ENCODE data around the gene ZBTB44.
"Not testable (repeated sequence)": the region's sequence is repeated elsewhere in the genome, so short reads cannot be mapped to it uniquely, and the experiment has no call there.

The ZBTB44 gene

GRCh38 chr11:130245375-130245774, 69.3 kb downstream of the ZBTB44 start:
- DNase-seq: not testable (repeated sequence)

- DNase-seq: no peak
Observed at GRCh38 chr11:130244848-130245247, 69.9 kb downstream of the ZBTB44 start.

GRCh38 chr11:130243816-130244215, 70.9 kb downstream of the ZBTB44 start:
- DNase-seq: no peak

- no peak for DNase-seq
Observed at GRCh38 chr11:130241713-130242112, 73.0 kb downstream of the ZBTB44 start.

- DNase-seq: no peak
Observed at GRCh38 chr11:130237282-130238006, 77.3 kb downstream of the ZBTB44 start.

DNA sequence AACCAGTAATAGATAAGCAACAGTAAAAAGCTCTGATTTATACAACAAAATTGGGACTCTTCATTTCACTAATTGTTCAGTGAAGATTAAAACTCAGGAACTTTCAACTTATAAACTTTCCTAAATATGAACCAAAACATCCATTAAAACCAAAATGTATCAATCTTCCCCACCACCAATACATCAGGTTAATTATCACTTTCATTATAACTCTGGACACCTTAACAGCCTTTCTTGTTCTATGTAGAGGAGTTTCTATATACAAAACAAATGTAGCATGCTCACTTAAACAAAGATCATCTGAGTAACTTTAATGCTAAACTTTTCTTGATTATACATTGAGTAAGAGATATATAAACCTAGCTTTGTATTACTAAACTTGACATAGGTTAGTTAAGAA, 80.4 kb downstream of the ZBTB44 start:
- no peak for DNase-seq

GRCh38 chr11:130233888-130234287, 80.8 kb downstream of the ZBTB44 start:
- DNase-seq: not testable (repeated sequence)

DNA sequence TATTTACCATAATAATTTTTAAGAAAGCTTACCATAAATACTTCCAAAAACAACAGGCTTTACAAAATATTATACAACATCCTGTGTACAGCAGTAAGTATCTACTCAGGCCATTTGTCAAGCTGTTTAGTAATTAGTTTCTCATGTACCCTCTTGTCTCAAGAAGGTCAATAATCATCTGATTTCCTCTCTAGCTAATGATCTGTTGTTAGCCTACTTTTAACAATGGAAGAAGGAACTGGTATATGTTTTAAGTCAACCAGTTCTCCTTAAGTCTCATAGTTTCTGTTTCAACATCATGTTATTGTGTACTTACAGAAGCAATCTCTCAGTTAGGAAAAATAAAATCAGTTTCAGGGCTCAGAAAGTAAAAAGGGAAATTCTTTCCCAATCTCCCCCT, 81.2 kb downstream of the ZBTB44 start:
- DNase-seq: not testable (repeated sequence)

DNA sequence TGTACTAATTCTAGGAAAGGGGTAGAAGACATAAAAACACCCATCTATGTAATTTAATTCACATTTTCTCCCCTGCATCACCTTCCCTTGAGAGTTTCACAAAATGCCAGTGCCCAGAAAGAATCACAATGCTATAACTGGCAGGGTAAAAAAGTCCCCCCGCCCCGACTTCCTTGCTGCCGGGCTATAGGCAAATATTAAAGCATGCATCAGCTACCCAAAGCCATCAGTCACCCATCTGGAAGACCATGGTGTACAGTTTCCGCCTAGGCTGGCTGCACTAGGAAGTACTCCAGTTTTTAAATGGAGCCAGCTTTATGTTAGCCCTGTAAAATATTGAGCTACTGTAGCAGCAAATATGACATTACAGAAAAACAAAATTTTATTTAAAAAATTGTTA, 87.3 kb downstream of the ZBTB44 start:
- DNase-seq: no peak

GRCh38 chr11:130223291-130223971, 91.3 kb downstream of the ZBTB44 start:
- no peak for DNase-seq

- no peak for DNase-seq
Observed at GRCh38 chr11:130220311-130221035, 94.2 kb downstream of the ZBTB44 start.

DNA sequence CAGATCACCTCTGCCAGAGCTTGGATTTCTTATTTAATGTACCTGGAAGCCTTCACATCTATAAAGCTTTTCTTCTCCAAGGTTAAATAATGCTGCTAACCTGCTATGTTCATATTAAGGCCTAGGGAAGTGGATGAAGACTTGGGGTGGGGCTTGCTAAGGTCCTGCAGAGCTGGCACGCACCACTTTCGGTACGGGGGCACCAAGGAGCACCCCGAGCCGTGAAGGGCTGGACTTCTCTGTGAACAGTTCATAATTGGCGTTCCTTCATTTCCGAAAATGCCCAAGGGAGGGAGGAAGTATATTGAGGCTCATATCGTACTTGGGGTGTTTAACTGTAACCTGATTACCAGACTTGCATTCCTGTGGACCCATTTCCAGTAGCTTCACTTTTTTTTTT, 95.6 kb downstream of the ZBTB44 start:
- DNase-seq: no peak

DNA sequence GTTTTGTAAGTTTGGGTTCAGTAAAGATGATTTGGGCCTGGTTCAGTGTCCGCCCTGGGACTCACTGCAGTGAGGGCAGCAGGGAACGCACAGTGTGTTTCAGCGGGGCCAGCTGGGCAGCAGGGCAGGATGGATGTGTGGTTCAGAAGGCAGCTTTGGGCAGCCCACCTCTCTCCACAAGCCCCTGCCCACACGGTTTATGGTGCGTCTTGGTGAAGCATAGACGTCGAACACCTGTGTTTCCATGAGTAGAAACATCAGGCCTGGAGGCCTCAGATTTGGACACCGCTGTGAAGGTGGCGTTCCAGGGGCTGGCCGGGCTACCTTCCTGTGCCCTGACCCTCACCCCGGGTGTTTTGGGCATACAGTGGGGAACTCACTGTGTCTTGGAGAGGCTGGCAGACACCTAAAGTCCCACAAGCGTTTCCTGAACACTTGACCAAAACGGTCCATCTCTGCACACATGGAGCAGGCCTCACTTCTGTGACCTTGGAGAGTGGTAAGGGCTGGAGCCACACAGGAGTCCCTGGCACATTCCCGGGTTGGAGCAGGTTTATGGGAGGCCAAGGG, 96.1 kb downstream of the ZBTB44 start:
- DNase-seq: no peak

GRCh38 chr11:130217133-130218031, 97.3 kb downstream of the ZBTB44 start:
- DNase-seq: no peak

DNA sequence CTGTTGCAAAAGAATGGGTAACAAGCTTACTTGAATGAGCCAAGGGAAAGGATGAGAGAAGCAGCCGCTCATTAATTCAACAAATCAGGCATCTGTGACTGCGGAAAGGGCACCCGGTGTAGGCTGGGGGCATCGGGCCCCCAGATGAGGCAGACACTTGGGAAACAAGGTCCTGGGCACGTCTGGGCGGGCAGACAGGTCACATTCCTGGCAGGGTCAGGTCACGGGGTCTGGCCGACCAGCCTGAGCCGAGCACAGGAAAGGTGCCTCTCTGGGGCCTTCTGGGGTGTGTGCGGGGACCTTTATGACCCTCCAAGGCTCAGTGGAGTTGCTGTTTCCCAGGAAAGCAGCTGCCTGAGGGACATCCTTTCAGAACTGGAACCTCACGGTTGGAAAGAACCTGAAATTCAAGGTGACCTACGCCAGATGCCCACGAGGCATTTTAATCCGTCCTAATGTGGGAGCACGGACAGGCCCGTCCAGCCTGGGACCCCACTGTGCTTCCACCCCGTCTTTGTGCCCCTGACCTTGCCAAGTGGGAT, 98.1 kb downstream of the ZBTB44 start:
- DNase-seq: no peak

DNA sequence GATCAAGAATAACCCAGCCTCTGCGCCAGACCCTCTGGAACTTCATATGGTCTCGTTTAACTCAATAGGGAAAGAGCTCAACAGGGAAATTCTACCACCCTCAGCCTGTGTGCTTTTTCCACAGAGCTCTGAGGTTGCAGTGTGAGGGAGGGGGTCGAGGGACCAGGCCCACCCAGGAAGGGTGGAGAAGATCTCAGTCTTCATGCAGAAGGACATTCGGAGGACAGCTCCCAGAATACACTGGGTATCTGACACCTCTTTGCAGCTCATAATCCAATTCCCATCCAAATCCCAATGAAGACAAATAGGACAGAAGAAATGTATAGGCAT, 98.5 kb downstream of the ZBTB44 start:
- no peak for DNase-seq

- DNase-seq: no peak
Observed at GRCh38 chr11:130215531-130216220, 99.0 kb downstream of the ZBTB44 start.

DNA sequence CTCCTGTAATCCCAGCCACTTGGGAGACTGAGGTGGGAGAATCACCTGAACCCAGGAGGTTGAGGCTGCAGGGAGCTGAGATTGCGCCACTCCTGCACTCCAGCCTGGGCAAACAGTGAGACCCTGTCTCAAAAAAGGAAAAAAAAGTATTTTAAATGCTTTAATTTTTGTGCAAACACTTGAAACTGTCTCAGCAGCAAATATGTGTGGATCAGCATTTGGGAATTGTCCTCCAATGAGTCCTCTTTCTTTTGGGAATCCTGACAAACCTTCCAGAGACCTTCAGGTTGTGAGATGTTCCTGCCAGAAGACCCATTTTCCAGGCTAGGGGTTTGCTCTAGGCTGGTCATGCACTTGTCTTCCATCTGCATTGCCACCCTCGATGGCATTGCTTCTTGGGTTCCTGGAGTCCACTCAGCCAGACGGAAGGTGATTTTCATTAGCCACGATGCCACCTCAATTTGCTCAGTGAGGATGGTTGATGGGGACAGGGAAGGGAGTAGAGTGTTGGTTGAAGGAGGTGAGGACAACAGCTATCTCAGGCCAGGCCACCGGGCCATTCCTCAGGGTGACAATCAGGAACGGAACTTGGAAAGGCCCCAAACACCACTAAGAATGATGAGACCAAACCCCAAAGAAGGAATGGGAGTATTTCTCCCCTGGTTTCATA, 99.7 kb downstream of the ZBTB44 start:
- no peak for DNase-seq

DNA sequence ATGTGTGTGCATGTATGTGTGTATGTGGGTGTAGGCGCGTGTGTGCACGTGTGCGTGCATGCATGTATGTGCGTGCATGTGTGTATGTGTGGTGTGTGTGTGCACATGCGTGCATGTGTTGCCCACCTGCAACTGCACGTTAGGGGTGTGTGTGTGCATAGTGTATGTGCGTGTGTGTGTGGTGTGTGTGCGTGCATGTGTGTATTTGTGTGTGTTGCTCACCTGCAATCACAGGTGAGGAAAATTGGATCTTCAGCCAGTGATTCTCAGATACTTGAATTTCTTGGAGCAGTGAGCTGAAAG, 100.8 kb downstream of the ZBTB44 start:
- no peak for DNase-seq

GRCh38 chr11:130213143-130213978, 101.4 kb downstream of the ZBTB44 start:
- peak; percentile 35 for DNase-seq

Measured in COR-L47 (cell line).